SIG-M5 treated with dmso at 0.1 percent for 504 hours (cell line): ENCODE data around the gene ZNF579.
A peak's percentile ranks its signal among the peaks of the same experiment; 100 is the strongest.

ENCODE experiments used
- DNase-seq: peaks from one replicate; lab custom pipeline; 2025; ENCODE audit not compliant: unreplicated experiment; lab: John Stamatoyannopoulos, UW

ZNF579 gene, protein sequence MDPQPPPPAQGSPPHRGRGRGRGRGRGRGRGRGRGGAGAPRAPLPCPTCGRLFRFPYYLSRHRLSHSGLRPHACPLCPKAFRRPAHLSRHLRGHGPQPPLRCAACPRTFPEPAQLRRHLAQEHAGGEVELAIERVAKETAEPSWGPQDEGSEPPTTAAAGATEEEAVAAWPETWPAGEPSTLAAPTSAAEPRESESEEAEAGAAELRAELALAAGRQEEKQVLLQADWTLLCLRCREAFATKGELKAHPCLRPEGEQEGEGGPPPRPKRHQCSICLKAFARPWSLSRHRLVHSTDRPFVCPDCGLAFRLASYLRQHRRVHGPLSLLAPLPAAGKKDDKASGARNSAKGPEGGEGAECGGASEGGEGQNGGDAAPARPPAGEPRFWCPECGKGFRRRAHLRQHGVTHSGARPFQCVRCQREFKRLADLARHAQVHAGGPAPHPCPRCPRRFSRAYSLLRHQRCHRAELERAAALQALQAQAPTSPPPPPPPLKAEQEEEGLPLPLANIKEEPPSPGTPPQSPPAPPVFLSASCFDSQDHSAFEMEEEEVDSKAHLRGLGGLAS

DNA sequence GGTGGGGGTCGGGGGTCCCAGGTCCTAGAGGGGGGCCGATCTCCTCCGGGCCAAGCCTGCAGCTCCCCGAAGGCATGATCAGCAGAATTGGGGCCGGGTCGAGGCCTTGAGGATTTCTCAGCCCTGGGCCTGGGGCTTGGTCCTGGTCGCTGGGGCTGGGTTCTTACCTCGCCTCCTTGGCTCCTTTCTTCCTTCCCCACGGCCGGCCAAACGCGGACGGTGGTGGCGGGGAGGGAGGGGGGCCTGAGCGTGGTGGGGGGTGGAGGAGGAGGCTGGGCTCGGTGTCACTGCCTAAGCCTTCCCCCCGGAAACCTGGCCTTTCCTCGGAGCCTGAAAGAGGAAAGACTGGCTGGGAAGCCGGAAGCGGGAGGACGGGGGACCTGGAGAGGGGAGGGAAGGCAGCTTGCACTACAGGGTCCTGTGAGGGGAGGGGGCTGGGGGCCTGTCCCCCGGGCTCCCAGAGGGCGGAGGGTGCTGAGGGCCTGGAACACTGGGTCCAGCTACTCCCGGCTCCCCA is at the start of gene ZNF579:
Gene ZNF579 (minus strand): TSS at position 221 of the 517 bp plus-strand sequence. CDS start 1,209 bp downstream, outside the sequence.
- peak; percentile 76 for DNase-seq

GRCh38 chr19:55626350-55626749 is 45.7 kb upstream of the ZNF579 start:
- no peak for DNase-seq

DNA sequence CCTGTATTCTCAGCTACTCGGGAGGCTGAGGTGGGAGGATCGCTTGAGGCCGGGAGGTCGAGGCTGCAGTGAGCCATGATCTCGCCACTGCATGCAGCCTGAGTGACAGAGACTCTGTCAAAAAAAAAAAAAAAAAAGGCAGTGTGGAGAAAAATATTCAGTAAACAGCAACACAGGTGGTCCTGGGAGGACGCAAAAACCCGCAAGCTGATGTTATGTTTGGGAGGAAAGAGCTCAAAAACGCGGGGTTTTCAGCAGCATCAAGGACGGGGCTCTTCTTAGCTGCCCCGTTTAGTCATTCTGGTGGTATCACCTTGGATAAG is 44.3 kb upstream of the ZNF579 start:
- no peak for DNase-seq

GRCh38 chr19:55624109-55625003 is 43.7 kb upstream of the ZNF579 start, which contains the start of gene ZNF784:
ZNF784 (minus strand) TSS chr19:55624566; CDS start chr19:55624561, 5 bp downstream.
- DNase-seq, result peak; percentile 88

DNA sequence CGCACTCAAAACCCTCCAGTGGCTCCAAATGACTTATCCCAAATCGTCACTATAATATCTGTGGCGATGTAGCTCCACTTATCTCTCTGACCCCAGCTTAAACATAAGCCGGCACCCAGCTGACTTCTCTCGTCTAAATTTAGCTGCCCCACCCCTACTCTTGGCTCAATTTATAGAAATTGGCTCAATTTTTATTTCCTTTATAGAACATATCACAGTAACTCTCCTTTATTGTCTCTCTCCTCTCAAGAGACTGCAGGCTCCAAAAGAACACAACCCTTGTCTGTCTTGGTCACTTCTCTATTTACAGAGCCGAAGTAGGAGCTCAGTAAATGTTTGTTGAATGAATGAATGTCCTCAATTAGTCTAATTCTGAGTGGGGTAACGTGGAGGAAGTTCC is 42.9 kb upstream of the ZNF579 start:
- DNase-seq, result no peak

DNA sequence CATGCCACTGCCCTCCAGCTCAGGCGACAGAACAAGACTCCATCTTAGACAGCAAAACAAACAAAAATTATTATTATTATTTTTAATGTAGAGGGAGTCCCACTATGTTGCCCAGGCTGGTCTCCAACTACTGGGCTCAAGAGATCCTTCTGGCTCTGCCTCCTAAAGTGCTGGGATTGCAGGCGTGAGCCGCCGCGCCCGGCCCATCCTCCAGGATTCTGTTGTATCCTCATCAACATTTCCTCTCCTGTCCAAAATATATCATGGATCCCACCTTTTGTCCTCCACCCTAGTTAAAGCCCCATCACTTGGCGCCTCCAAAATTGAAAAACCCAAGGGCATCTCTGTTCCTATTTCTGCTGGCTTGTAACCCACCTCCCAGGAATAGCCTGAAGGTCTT is 42.5 kb upstream of the ZNF579 start:
- DNase-seq, result no peak

- no peak for DNase-seq
These were observed 41.8 kb upstream of the ZNF579 start for GRCh38 chr19:55622242-55622969.

GRCh38 chr19:55621673-55622231 is 41.1 kb upstream of the ZNF579 start:
- no peak for DNase-seq

GRCh38 chr19:55621205-55621672 is 40.6 kb upstream of the ZNF579 start:
- no peak for DNase-seq

DNA sequence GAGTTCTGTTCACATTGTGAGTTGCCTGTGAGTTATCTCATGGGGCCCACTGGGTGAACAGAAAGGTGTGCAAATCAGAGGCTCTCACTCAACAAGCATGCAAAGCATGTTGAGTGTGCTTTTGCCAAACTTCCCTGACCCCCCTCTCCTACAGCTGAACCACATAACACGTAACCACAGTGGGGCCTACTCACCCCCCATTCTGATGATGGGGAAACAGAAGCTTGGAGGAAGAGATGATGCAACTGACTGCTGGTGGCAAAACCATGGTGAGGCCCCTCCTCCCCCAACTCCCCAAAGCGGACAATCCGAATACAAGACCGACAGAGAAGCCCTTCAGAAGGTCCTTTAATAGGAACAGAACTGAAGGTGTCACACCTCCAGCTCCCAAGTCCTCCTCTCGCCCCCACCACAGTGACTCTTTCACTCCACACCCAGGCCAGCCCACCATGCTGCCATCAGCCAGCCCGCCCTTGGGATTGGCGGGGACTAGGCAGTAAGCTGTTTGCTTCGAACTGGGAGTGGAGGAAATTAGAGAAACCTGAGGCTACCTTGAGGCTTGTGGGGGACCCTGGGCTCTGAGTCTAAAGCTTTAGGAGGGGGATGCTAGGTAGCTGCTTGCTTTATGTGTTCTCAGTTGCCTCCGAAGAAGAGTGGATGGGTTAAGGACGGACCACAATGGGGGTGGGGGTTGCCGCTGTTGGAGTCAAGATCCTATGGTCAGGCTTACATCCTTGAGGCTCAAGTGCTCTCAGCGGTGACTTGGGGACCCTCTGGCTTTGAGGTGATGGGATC is 40.0 kb upstream of the ZNF579 start:
- peak; percentile 92 for DNase-seq

- DNase-seq, result no peak
These were observed 38.6 kb upstream of the ZNF579 start for GRCh38 chr19:55619286-55619685.

- DNase-seq, result no peak
These were observed 37.8 kb upstream of the ZNF579 start for GRCh38 chr19:55618426-55618825.

DNA sequence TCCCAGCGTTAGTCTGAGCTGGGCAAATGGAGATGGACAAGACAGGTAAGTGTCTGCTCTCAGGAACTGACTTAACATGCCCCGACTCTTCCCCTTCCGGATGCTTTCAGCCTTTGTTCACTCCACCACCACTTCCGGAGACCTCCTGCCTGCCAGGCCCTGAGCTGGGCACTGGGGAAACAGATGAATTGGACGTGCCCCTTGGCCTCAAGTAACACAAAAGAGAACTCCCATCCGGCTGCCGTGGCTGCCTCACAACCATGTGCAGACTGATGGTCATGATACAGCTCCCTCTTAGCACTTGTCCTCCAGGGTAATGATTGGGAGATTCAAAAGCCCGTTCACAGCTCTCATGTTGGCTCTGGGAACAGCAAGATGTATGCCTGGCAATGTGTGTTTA is 36.8 kb upstream of the ZNF579 start:
- DNase-seq, result no peak

GRCh38 chr19:55616395-55616875 is 35.8 kb upstream of the ZNF579 start:
- no peak for DNase-seq

DNA sequence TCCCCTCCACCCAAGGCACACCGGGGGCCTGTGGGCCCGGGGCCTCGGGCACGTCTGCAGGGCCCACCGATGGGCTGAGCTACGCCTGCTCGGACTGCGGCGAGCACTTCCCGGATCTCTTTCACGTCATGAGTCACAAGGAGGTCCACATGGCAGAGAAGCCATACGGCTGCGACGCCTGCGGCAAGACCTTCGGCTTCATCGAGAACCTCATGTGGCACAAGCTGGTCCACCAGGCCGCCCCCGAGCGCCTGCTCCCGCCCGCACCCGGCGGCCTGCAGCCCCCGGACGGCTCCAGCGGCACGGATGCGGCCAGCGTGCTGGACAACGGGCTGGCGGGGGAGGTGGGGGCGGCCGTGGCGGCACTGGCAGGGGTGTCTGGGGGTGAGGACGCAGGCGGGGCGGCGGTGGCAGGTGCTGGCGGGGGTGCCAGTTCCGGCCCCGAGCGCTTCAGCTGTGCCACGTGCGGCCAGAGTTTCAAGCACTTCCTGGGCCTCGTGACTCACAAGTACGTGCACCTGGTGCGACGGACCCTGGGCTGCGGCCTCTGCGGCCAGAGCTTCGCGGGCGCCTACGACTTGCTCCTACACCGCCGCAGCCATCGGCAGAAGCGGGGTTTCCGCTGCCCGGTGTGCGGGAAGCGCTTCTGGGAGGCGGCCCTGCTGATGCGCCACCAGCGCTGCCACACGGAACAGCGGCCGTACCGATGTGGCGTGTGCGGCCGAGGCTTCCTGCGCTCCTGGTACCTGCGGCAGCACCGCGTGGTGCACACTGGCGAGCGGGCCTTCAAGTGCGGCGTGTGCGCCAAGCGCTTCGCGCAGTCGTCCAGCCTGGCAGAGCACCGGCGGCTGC is 35.1 kb upstream of the ZNF579 start:
- no peak for DNase-seq

GRCh38 chr19:55614711-55615542 is 34.3 kb upstream of the ZNF579 start:
- DNase-seq, result no peak

GRCh38 chr19:55613930-55614710 is 33.5 kb upstream of the ZNF579 start:
- no peak for DNase-seq
